ENCODE results near the gene COL4A6.

The COL4A6 gene

DNA sequence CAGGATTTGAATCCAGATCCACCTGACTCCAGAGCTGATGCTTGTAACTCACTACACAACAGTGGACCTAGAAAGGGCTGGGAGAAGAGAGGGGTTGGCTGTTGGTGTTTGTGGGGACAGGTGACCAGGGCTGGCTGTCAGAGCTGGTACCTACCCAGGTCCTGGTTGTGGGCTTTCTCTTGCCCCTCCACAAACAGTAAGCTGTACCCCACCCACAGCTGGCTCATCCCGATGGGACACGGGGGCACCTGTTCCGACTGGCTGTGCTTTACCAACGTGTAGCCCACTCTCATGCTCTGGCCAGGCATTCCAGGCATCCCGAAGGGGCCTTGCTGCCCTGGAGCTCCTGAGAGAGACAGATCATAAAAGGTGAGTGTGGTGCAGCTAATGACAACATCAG is 277.9 kb downstream of the COL4A6 start:
- no peak overlapping the region for H3K27ac ChIP-seq
- no peak overlapping the region for H3K4me3 ChIP-seq (ENCODE audit: low read depth, low read length)
- no peaks in the 10 kb centered on the region for H3K79me2 ChIP-seq
- H3K4me2 ChIP-seq (ENCODE audit: low read length): no peak overlapping the region
- no peaks in the 10 kb centered on the region for H3K4me1 ChIP-seq
- no peak overlapping the region for H3K9ac ChIP-seq
- TF ChIP-seq, protein P1, sequence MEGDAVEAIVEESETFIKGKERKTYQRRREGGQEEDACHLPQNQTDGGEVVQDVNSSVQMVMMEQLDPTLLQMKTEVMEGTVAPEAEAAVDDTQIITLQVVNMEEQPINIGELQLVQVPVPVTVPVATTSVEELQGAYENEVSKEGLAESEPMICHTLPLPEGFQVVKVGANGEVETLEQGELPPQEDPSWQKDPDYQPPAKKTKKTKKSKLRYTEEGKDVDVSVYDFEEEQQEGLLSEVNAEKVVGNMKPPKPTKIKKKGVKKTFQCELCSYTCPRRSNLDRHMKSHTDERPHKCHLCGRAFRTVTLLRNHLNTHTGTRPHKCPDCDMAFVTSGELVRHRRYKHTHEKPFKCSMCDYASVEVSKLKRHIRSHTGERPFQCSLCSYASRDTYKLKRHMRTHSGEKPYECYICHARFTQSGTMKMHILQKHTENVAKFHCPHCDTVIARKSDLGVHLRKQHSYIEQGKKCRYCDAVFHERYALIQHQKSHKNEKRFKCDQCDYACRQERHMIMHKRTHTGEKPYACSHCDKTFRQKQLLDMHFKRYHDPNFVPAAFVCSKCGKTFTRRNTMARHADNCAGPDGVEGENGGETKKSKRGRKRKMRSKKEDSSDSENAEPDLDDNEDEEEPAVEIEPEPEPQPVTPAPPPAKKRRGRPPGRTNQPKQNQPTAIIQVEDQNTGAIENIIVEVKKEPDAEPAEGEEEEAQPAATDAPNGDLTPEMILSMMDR (IDR thresholded peaks at IDR 0.05): no peak
- no peaks in the 10 kb centered on the region for H3K27me3 ChIP-seq (ENCODE audit: control insufficient read depth, insufficient read depth, low read length)
- H3K9me3 ChIP-seq (ENCODE audit: control insufficient read depth, low read length): no peaks in the 10 kb centered on the region
- H2AFZ ChIP-seq: no peak overlapping the region
- H3K36me3 ChIP-seq (ENCODE audit: control insufficient read depth, insufficient read depth, low read length): no peaks in the 10 kb centered on the region

DNA sequence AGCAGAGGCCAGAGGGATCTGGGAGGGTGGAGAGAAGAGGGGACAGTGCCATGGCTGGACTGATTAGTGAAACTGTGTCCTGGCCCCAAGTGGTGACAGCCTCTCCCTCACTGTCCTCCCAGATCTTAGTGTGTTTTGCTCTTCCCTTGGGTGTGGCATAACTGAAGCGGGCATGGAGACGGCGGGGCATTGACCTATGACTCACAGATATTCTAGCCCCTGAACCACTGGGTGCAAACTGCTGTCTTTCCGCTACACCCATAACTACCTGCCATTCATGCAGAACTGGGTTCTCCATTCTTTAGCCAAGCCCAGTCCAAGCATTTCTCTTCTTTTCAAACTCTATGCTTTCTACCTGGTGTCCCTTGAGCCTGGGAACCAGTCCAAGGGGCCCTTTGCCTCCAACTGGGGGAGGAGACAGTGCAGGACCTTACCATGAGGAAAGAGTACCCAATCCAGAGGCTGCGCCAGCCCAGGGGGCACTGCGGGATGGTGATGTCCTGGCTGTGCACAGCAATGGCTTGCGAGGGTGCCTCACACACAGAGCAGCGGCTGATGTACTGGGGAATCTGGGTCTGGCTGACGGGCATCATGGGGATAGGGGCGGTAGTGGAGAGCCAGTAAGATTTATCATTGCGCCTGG is 279.1 kb downstream of the COL4A6 start:
- H3K4me2 ChIP-seq (ENCODE audit: low read length): no peak overlapping the region
- H3K4me1 ChIP-seq: no peaks in the 10 kb centered on the region
- TF ChIP-seq, protein P1 (IDR thresholded peaks at IDR 0.05): no peak
- H2AFZ ChIP-seq: no peak overlapping the region
- no peaks in the 10 kb centered on the region for H3K36me3 ChIP-seq (ENCODE audit: control insufficient read depth, insufficient read depth, low read length)
- H3K4me3 ChIP-seq (ENCODE audit: low read depth, low read length): no peak overlapping the region
- H3K9me3 ChIP-seq (ENCODE audit: control insufficient read depth, low read length): no peaks in the 10 kb centered on the region
- H3K27ac ChIP-seq: no peak overlapping the region
- no peaks in the 10 kb centered on the region for H3K27me3 ChIP-seq (ENCODE audit: control insufficient read depth, insufficient read depth, low read length)
- H3K79me2 ChIP-seq: no peaks in the 10 kb centered on the region
- no peak overlapping the region for H3K9ac ChIP-seq

DNA sequence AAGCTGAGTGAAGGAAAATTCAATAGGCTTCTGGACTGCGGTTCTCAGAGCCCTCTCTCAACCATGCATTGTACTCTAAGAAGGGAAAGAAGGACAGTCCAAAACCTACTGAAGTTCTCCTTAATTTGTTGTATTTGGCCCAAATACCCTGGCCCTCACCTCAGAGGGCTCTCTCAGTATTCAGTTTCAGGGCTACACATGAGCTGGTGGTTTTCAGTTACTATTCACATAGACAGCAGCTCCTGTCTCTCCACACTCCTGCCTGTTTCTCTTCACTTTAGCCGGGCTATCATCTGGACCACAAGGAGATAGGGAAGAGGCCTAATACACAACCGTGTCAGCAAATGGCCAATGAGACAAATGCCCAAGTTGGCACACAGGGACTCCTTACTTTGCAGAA is 280.6 kb downstream of the COL4A6 start:
- Histone ChIP-seq H3K4me1 (no peaks in the 10 kb centered on the region), H3K4me2 (ENCODE audit: low read length) (no peak overlapping the region), H3K9me3 (ENCODE audit: control insufficient read depth, low read length) (no peaks in the 10 kb centered on the region), H3K27me3 (ENCODE audit: control insufficient read depth, insufficient read depth, low read length) (no peaks in the 10 kb centered on the region), H3K36me3 (ENCODE audit: control insufficient read depth, insufficient read depth, low read length) (no peaks in the 10 kb centered on the region), H3K4me3 (ENCODE audit: low read depth, low read length) (no peak overlapping the region), H3K79me2 (no peaks in the 10 kb centered on the region), H3K27ac (no peak overlapping the region), H2AFZ (no peak overlapping the region), H3K9ac (no peak overlapping the region)
- TF ChIP-seq, protein P1 (IDR thresholded peaks at IDR 0.05): no peak

DNA sequence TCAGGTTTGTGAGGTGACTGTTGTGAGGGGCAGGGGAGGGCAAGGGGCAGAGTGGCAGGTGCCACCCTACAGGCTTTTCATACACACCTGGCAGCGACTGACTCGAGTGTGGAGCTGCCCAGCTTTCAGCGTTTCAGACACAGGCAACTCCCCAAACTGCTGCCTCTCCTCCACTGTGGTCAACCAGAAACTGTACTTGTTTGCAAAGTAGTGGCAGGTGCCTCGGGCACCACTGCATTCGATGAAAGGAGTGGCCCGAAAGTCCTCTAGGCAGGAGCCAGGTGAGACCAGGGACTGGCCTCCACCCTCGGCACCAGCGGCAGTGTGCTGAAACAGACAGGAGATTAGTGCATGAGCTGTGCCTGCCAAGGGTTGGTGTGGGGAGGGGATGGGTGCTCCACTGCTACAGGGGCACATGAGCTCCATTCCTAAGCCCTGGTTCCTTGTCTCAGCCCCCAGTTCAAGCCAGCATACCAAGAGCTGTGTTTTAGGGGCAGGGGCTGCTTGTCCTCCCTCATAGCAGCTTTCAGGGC is 281.2 kb downstream of the COL4A6 start:
- Histone ChIP-seq H3K27me3 (ENCODE audit: control insufficient read depth, insufficient read depth, low read length) (no peaks in the 10 kb centered on the region), H3K9me3 (ENCODE audit: control insufficient read depth, low read length) (no peaks in the 10 kb centered on the region), H3K4me1 (no peaks in the 10 kb centered on the region), H3K36me3 (ENCODE audit: control insufficient read depth, insufficient read depth, low read length) (no peaks in the 10 kb centered on the region), H3K27ac (no peak overlapping the region), H2AFZ (no peak overlapping the region), H3K4me2 (ENCODE audit: low read length) (no peak overlapping the region), H3K4me3 (ENCODE audit: low read depth, low read length) (no peak overlapping the region), H3K9ac (no peak overlapping the region), H3K79me2 (no peaks in the 10 kb centered on the region)
- TF ChIP-seq, protein P1 (IDR thresholded peaks at IDR 0.05): no peak

DNA sequence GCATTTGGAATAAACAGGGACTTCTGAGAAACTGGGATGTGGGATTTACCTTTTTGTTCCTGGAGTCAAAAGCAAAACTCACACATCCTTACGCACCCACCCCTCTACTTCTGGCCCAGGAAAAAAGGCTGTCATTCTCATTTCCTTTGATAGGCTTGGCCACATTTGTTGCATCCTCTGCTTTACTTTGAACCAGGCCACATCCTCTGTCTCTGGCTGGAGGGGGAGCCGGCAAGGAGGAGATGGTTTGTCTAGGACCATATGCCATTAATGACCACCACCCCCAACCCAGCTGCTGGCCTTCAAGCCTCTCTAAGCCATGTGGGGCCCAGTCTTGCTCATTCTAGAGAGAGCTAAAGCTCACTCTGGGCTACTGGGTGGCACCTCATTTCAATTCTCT is 282.1 kb downstream of the COL4A6 start:
- no peaks in the 10 kb centered on the region for H3K27me3 ChIP-seq (ENCODE audit: control insufficient read depth, insufficient read depth, low read length)
- no peaks in the 10 kb centered on the region for H3K9me3 ChIP-seq (ENCODE audit: control insufficient read depth, low read length)
- no peak overlapping the region for H3K4me2 ChIP-seq (ENCODE audit: low read length)
- no peaks in the 10 kb centered on the region for H3K36me3 ChIP-seq (ENCODE audit: control insufficient read depth, insufficient read depth, low read length)
- H3K79me2 ChIP-seq: no peaks in the 10 kb centered on the region
- H3K27ac ChIP-seq: no peak overlapping the region
- H3K9ac ChIP-seq: no peak overlapping the region
- no peak overlapping the region for H2AFZ ChIP-seq
- no peaks in the 10 kb centered on the region for H3K4me1 ChIP-seq
- TF ChIP-seq, protein P1 (IDR thresholded peaks at IDR 0.05): no peak
- no peak overlapping the region for H3K4me3 ChIP-seq (ENCODE audit: low read depth, low read length)
